A549 (cell line): ENCODE results near the gene TCERG1. TPM values are rescaled to one million over a fixed set of nuclear protein-coding genes. Genes with fewer than 3 reads are reported as not detected.
A peak's percentile ranks its signal among the peaks of the same experiment; 100 is the strongest.

Source experiments
- ATAC-seq, 2 experiments: fragments of 200-7000 bp in 1 of 2; fragments of >200 bp in 1 of 2; cut with Nextera tagmentation in 1 of 2; cut with Tn5 transposase in 1 of 2; 3 replicates each; pipeline versions ENCODE4 v1.8.0 to v1.9.1; 2018 to 2020; ENCODE audit warnings: mild to moderate bottlenecking in 1 of 2, moderate library complexity in 1 of 2
- CTCF ChIA-PET: fragments of 300-600 bp; sonication (Branson Sonifier 250); formaldehyde crosslinking; extraction: SDS; loops from one replicate; lab custom pipeline; 2021; ENCODE audit warnings: antibody characterized with exemption, inconsistent platforms; lab: Yijun Ruan, JAX
- POLR2A ChIA-PET: fragments of 350-600 bp; formaldehyde crosslinking; extraction: SDS; loops from one replicate; lab custom pipeline; 2021; ENCODE audit warnings: antibody characterized with exemption, inconsistent platforms; lab: Yijun Ruan, JAX
- DNase-seq, 2 experiments: peaks; one replicate each; pipeline versions ENCODE4 v3.0.0 to v3.0.0-alpha.2; 2011 to 2016; ENCODE audit warnings: low read depth in 1 of 2, low spot score in 1 of 2
- FAIRE-seq: peaks from 2 replicates; lab custom pipeline; 2011; peaks lifted over from hg19 to GRCh38; lab: Jason Lieb, UNC
- H3K27ac ChIP-seq, 2 experiments: fragments of >200 bp; sonication (Bioruptor Twin); formaldehyde crosslinking; 3 replicates each; pipeline ENCODE4 v1.5.1; 2016 to 2017
- H3K4me1 ChIP-seq: fragments of >200 bp; sonication (Bioruptor Twin); formaldehyde crosslinking; 3 replicates; pipeline ENCODE4 v1.6.1; 2016
- H3K4me2 ChIP-seq: fragments of >200 bp; sonication (Bioruptor Twin); formaldehyde crosslinking; 3 replicates; pipeline ENCODE4 v1.6.1; 2016
- H3K4me3 ChIP-seq: fragments of >200 bp; sonication (Bioruptor Twin); formaldehyde crosslinking; 3 replicates; pipeline ENCODE4 v1.5.1; 2016
- H3K9me3 ChIP-seq: fragments of >200 bp; sonication (Bioruptor Twin); formaldehyde crosslinking; 3 replicates; pipeline ENCODE4 v1.6.1; 2016
- CBX8 ChIP-seq: fragments of 200-600 bp; sonication (generic); IDR thresholded peaks from 2 replicates; pipeline ENCODE4 v1.6.1; 2016
- CHD4 ChIP-seq: fragments of 200-600 bp; sonication (generic); IDR thresholded peaks from 2 replicates; pipeline ENCODE4 v1.6.1; 2016; ENCODE audit warnings: antibody characterized with exemption, mild to moderate bottlenecking, borderline replicate concordance
- EHF ChIP-seq: fragments of 250-450 bp; sonication (Bioruptor Pico); IDR thresholded peaks from 2 replicates; pipeline ENCODE4 v1.5.0; 2020; ENCODE audit warnings: mild to moderate bottlenecking
- FOSB ChIP-seq: fragments of 250-450 bp; sonication (Bioruptor Pico); IDR thresholded peaks from 2 replicates; pipeline ENCODE4 v1.5.0; 2020; ENCODE audit warnings: mild to moderate bottlenecking, moderate library complexity
- GATA3 ChIP-seq: IDR thresholded peaks from 2 replicates; pipeline ENCODE4 v1.6.1; 2012; ENCODE audit warnings: borderline replicate concordance
- HEYL ChIP-seq: fragments of 250-450 bp; sonication (Bioruptor Pico); IDR thresholded peaks from 2 replicates; pipeline ENCODE4 v1.8.0; 2021; ENCODE audit warnings: mild to moderate bottlenecking, moderate library complexity
- HOXA7 ChIP-seq: fragments of 250-450 bp; sonication (Bioruptor Pico); IDR thresholded peaks from 2 replicates; pipeline ENCODE4 v1.5.0; 2020; ENCODE audit warnings: mild to moderate bottlenecking, moderate library complexity
- HOXB5 ChIP-seq: fragments of 250-450 bp; sonication (Bioruptor Pico); IDR thresholded peaks from 2 replicates; pipeline ENCODE4 v1.5.0; 2020; ENCODE audit warnings: mild to moderate bottlenecking, moderate library complexity
- KDM1A ChIP-seq: fragments of 200-600 bp; sonication (generic); IDR thresholded peaks from 2 replicates; pipeline ENCODE4 v1.6.1; 2016; ENCODE audit warnings: low read depth, mild to moderate bottlenecking
- KDM5A ChIP-seq: fragments of 200-600 bp; sonication (generic); IDR thresholded peaks from 2 replicates; pipeline ENCODE4 v1.6.1; 2016; ENCODE audit warnings: antibody characterized with exemption, mild to moderate bottlenecking
- MAFK ChIP-seq: fragments of 450-650 bp; IDR thresholded peaks from 2 replicates; pipeline ENCODE4 v1.6.1; 2014; ENCODE audit not compliant: partially characterized antibody
- NR3C1 ChIP-seq: fragments of >200 bp; sonication (Bioruptor Twin); formaldehyde crosslinking; IDR thresholded peaks from 3 replicates; pipeline ENCODE4 v1.6.1; 2017
- POLR2AphosphoS2 ChIP-seq: conservative IDR thresholded peaks from 2 replicates; pipeline ENCODE4 v1.6.1; 2012; ENCODE audit warnings: low read length, improper control_type of control experiment, inconsistent platforms
- RAD21 ChIP-seq, 2 experiments: fragments of >200 bp in 1 of 2; sonication (Bioruptor Twin) in 1 of 2; formaldehyde crosslinking in 1 of 2; IDR thresholded peaks in 1 of 2; conservative IDR thresholded peaks in 1 of 2; 2 replicates in 1 of 2; 3 replicates in 1 of 2; pipeline ENCODE4 v1.6.1; 2012 to 2018; ENCODE audit warnings: inconsistent platforms in 1 of 2
- RCOR1 ChIP-seq: fragments of 150-350 bp; IDR thresholded peaks from 2 replicates; pipeline ENCODE4 v1.6.1; 2014; ENCODE audit warnings: antibody characterized with exemption, low read length, low read depth
- RFX5 ChIP-seq: fragments of 450-650 bp; IDR thresholded peaks from 2 replicates; pipeline ENCODE4 v1.7.1; 2014; ENCODE audit warnings: antibody characterized with exemption, mild to moderate bottlenecking, moderate library complexity
- SMC3 ChIP-seq: fragments of >200 bp; sonication (Bioruptor Twin); formaldehyde crosslinking; IDR thresholded peaks from 3 replicates; pipeline ENCODE4 v1.6.1; 2018; ENCODE audit warnings: inconsistent platforms
- SREBF2 ChIP-seq: fragments of 450-650 bp; IDR thresholded peaks from 2 replicates; pipeline ENCODE4 v1.6.1; 2014; ENCODE audit warnings: mild to moderate bottlenecking, moderate library complexity
- WGBS: methylation state at CpG from one replicate; pipeline ENCODE4 v1.1.6; 2017; ENCODE audit errors: missing lambda C conversion rate; 5-methylcytosine and 5-hydroxymethylcytosine counted together
- polyA plus RNA-seq, 4 experiments: library from polyadenylated mRNA; depleted of rRNA in 3 of 4; stranded (reverse); fragments of >200 nt; fragmentation: RNase III in 1 of 4; extraction: RNeasy Plus Mini Kit Qiagen cat#74134 plus additional on column Dnase treatment in 1 of 4; gene quantifications; 2 replicates in 3 of 4; 3 replicates in 1 of 4; pipeline ENCODE4 v1.2.3, GENCODE V29; 2011 to 2017
- TF ChIP-seq, protein P1 (sequence below): IDR thresholded peaks from 2 replicates; pipeline ENCODE4 v1.6.1; 2012
- TF ChIP-seq, protein P2 (sequence below): fragments of >200 bp; sonication (Bioruptor Twin); formaldehyde crosslinking; IDR thresholded peaks from 3 replicates; pipeline ENCODE4 v1.5.1; 2016
- TF ChIP-seq, protein P3 (sequence below): fragments of >200 bp; sonication (Bioruptor Twin); formaldehyde crosslinking; IDR thresholded peaks from 2 replicates; pipeline ENCODE4 v1.6.1; 2016
- TF ChIP-seq, protein P4 (sequence below): IDR thresholded peaks from 2 replicates; pipeline ENCODE4 v1.6.1; 2012
- TF ChIP-seq, protein P5 (sequence below): fragments of 450-650 bp; IDR thresholded peaks from 2 replicates; pipeline ENCODE4 v1.6.1; 2014; ENCODE audit warnings: antibody characterized with exemption

The TCERG1 gene
- polyA plus RNA-seq, 2 of the 4 experiments (the other 2 are of a cell fraction), result 49.1 to 73.8 TPM

DNA sequence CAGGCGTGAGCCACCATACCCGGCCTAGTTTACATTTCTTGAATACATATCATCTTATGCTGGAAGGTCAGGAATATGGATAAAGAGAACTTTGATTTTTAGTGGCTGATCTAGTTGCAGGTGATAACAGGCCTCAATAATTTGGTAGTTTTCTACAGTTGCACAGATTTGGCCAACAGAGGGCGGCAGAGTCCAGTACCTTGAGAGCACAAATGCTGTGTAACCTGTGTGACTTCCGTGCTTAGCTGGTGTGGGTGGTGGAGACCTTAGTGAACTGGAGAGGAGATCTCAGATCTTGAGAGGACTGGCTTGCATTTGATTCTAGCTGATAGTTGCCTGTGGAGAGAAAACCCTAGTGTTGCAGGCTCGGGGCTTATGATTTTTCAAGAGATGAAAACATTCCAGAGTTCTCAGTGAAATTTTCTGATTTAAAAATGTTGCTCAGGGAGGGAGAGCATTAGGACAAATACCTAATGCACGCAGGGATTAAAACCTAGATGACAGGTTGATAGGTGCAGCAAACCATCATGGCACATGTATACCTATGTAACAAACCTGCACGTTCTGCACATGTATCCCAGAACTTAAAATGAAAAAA lies 86.2 kb downstream of the TCERG1 start:
- POLR2A ChIA-PET, result interaction anchor here (0.7 kb wide), 1 partner anchor 895 kb away, joined by 4 read pairs; no protein-coding TSS in a partner anchor
- 24% methylated on average over 7 of the region's 7 CpGs for WGBS
- Histone ChIP-seq H3K9me3 (no peaks in the 10 kb centered on the region), H3K4me1 (no peaks in the 10 kb centered on the region), H3K4me3 (no peak overlapping the region), H3K4me2 (no peak overlapping the region), H3K27ac (no peak overlapping the region)
- ATAC-seq (peak; percentile 93 to 97), FAIRE-seq (peak; percentile 98), DNase-seq (peak; percentile 69 to 77)
- TF ChIP-seq, protein P1, sequence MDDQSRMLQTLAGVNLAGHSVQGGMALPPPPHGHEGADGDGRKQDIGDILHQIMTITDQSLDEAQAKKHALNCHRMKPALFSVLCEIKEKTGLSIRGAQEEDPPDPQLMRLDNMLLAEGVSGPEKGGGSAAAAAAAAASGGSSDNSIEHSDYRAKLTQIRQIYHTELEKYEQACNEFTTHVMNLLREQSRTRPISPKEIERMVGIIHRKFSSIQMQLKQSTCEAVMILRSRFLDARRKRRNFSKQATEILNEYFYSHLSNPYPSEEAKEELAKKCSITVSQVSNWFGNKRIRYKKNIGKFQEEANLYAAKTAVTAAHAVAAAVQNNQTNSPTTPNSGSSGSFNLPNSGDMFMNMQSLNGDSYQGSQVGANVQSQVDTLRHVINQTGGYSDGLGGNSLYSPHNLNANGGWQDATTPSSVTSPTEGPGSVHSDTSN, result no peak
- TF ChIP-seq SREBF2 (no peak), GATA3 (no peak), RAD21 (conservative IDR thresholded peaks at IDR 0.05 in 1 of 2, IDR thresholded peaks at IDR 0.05 in 1 of 2) (peak; percentile 82 to 89), RFX5 (no peak), HOXB5 (CRISPR knock-in tag) (no peak), SMC3 (peak; percentile 78)
- TF ChIP-seq, protein P2, sequence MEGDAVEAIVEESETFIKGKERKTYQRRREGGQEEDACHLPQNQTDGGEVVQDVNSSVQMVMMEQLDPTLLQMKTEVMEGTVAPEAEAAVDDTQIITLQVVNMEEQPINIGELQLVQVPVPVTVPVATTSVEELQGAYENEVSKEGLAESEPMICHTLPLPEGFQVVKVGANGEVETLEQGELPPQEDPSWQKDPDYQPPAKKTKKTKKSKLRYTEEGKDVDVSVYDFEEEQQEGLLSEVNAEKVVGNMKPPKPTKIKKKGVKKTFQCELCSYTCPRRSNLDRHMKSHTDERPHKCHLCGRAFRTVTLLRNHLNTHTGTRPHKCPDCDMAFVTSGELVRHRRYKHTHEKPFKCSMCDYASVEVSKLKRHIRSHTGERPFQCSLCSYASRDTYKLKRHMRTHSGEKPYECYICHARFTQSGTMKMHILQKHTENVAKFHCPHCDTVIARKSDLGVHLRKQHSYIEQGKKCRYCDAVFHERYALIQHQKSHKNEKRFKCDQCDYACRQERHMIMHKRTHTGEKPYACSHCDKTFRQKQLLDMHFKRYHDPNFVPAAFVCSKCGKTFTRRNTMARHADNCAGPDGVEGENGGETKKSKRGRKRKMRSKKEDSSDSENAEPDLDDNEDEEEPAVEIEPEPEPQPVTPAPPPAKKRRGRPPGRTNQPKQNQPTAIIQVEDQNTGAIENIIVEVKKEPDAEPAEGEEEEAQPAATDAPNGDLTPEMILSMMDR, result peak; percentile 86
- CTCF ChIA-PET, result interaction anchor here (0.5 to 6.7 kb wide), 46 partner anchors 9 to 1045 kb away, joined by 3 to 118 read pairs (median 3); no protein-coding TSS in a partner anchor

DNA sequence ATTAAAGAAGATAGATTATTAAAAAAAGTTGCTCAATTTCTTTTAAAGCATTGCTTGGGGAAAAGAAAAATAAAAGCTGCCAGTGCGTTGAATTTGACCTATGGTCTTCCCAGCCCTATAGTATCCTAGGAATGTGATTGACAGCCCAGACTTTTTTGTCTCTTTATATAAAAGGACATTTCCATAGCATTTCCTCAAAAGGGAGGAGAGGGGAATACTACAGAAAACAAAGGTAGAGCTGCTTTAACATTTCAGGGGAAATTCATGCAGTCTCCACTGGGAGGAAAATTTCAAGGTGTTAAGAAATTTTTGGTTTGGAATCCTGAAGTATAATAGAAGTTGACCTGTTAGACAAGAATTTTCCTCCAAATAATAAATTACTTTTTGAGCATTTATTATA lies 86.7 kb downstream of the TCERG1 start:
- no peak for FAIRE-seq
- ChIA-PET POLR2A (interaction anchor here (0.7 kb wide), 1 partner anchor 894 kb away, joined by 4 read pairs; no protein-coding TSS in a partner anchor), CTCF (interaction anchor here (0.5 to 6.7 kb wide), 44 partner anchors 8 to 1044 kb away, joined by 3 to 118 read pairs (median 3); no protein-coding TSS in a partner anchor)
- TF ChIP-seq MAFK (no peak), EHF (CRISPR knock-in tag) (no peak), HOXB5 (CRISPR knock-in tag) (no peak), RCOR1 (no peak), NR3C1 (no peak), FOSB (CRISPR knock-in tag) (no peak), POLR2AphosphoS2 (no peak), KDM1A (no peak), SREBF2 (no peak), CHD4 (no peak), CBX8 (no peak), HOXA7 (CRISPR knock-in tag) (no peak), KDM5A (no peak), HEYL (CRISPR knock-in tag) (no peak)
- TF ChIP-seq, protein P1, result no peak
- TF ChIP-seq, protein P3, sequence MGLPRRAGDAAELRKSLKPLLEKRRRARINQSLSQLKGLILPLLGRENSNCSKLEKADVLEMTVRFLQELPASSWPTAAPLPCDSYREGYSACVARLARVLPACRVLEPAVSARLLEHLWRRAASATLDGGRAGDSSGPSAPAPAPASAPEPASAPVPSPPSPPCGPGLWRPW, result no peak
- TF ChIP-seq, protein P4, sequence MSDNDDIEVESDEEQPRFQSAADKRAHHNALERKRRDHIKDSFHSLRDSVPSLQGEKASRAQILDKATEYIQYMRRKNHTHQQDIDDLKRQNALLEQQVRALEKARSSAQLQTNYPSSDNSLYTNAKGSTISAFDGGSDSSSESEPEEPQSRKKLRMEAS, result no peak
- TF ChIP-seq, protein P5, sequence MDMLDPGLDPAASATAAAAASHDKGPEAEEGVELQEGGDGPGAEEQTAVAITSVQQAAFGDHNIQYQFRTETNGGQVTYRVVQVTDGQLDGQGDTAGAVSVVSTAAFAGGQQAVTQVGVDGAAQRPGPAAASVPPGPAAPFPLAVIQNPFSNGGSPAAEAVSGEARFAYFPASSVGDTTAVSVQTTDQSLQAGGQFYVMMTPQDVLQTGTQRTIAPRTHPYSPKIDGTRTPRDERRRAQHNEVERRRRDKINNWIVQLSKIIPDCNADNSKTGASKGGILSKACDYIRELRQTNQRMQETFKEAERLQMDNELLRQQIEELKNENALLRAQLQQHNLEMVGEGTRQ, result no peak
- H3K4me1 ChIP-seq, result no peaks in the 10 kb centered on the region
- no peak overlapping the region for H3K4me3 ChIP-seq
- H3K9me3 ChIP-seq, result no peaks in the 10 kb centered on the region
- H3K27ac ChIP-seq, result no peak overlapping the region
- no peak for DNase-seq
- WGBS, result 15% methylated on average over 1 of the region's 1 CpG
- no peak for ATAC-seq
- no peak overlapping the region for H3K4me2 ChIP-seq
